SK-N-SH (cell line): ENCODE results near the gene PRF1. TPM values are rescaled to one million over a fixed set of nuclear protein-coding genes. Genes with fewer than 3 reads are reported as not detected.

Experiments
- CTCF ChIA-PET: fragments of 300-600, 350-600 bp; formaldehyde crosslinking; extraction: SDS; loops from one replicate; lab custom pipeline; 2021; lab: Yijun Ruan, JAX
- POLR2A ChIA-PET: fragments of 350-600 bp; sonication (Branson Sonifier 250); formaldehyde crosslinking; extraction: SDS; loops from one replicate; lab custom pipeline; 2020; ENCODE audit warnings: antibody characterized with exemption, inconsistent platforms; lab: Yijun Ruan, JAX
- DNase-seq: peaks from one replicate; pipeline ENCODE4 v3.0.0; 2012
- H2AFZ ChIP-seq: fragments of 200-600 bp; sonication (generic); 2 replicates; pipeline ENCODE4 v1.8.1; 2016; ENCODE audit warnings: antibody characterized with exemption, mild to moderate bottlenecking, low read depth
- H3F3A ChIP-seq: fragments of 200-600 bp; sonication (generic); replicated peaks from 2 replicates; pipeline ENCODE3; 2016; ENCODE audit warnings: antibody characterized with exemption, mild to moderate bottlenecking; ENCODE audit not compliant: insufficient read depth
- H3K27ac ChIP-seq, 2 experiments: fragments of 200-500 bp in 1 of 2; fragments of 200-600 bp in 1 of 2; sonication (Bioruptor generic) in 1 of 2; sonication (generic), shearing (Covaris generic) in 1 of 2; 2 replicates each; pipeline versions ENCODE4 v1.5.1 to v1.6.1; 2014 to 2016; ENCODE audit warnings: low read depth in 2 of 2, inconsistent platforms in 1 of 2, low read length in 1 of 2, mild to moderate bottlenecking in 1 of 2, mixed read lengths in 1 of 2
- H3K27me3 ChIP-seq: fragments of 200-600 bp; sonication (generic), shearing (Covaris generic); 2 replicates; pipeline ENCODE4 v1.6.1; 2016; ENCODE audit warnings: mixed run types; ENCODE audit not compliant: insufficient read depth
- H3K36me3 ChIP-seq, 2 experiments: fragments of 200-500 bp in 1 of 2; fragments of 200-600 bp in 1 of 2; sonication (Bioruptor generic) in 1 of 2; sonication (generic) in 1 of 2; replicated peaks in 1 of 2; 2 replicates each; pipeline versions ENCODE3 to v1.5.1; 2014 to 2016; ENCODE audit warnings: low read length in 1 of 2, mild to moderate bottlenecking in 1 of 2; ENCODE audit not compliant: insufficient read depth in 2 of 2, control insufficient read depth in 1 of 2
- H3K4me1 ChIP-seq, 2 experiments: fragments of 200-500 bp in 1 of 2; fragments of 200-600 bp in 1 of 2; sonication (Bioruptor generic) in 1 of 2; sonication (generic), shearing (Covaris generic) in 1 of 2; 2 replicates each; pipeline versions ENCODE4 v1.5.1 to v1.6.1; 2014 to 2016; ENCODE audit warnings: low read depth in 1 of 2, low read length in 1 of 2, mixed run types in 1 of 2; ENCODE audit not compliant: insufficient read depth in 2 of 2, control insufficient read depth in 1 of 2
- H3K4me2 ChIP-seq: fragments of 200-600 bp; sonication (generic), shearing (Covaris generic); 2 replicates; pipeline ENCODE4 v1.6.1; 2017; ENCODE audit warnings: mixed run types
- H3K4me3 ChIP-seq, 2 experiments: fragments of 200-500 bp in 1 of 2; fragments of 200-600 bp in 1 of 2; sonication (Bioruptor generic) in 1 of 2; sonication (generic), shearing (Covaris generic) in 1 of 2; 2 replicates each; pipeline versions ENCODE4 v1.5.1 to v1.8.1; 2014 to 2016; ENCODE audit warnings: low read depth in 2 of 2, inconsistent platforms in 1 of 2, low read length in 1 of 2, mild to moderate bottlenecking in 1 of 2, mixed read lengths in 1 of 2, moderate library complexity in 1 of 2
- H3K79me2 ChIP-seq: fragments of 200-600 bp; sonication (generic); 2 replicates; pipeline ENCODE4 v1.8.1; 2017; ENCODE audit warnings: mild to moderate bottlenecking; ENCODE audit not compliant: insufficient read depth
- H3K9ac ChIP-seq: fragments of 200-600 bp; sonication (generic); 2 replicates; pipeline ENCODE4 v1.6.1; 2017; ENCODE audit warnings: mixed run types
- H3K9me2 ChIP-seq: fragments of 200-600 bp; sonication (generic); 2 replicates; pipeline ENCODE4 v1.6.1; 2017; ENCODE audit warnings: mixed run types
- H3K9me3 ChIP-seq: fragments of 200-600 bp; sonication (generic); 2 replicates; pipeline ENCODE4 v1.6.1; 2017; ENCODE audit warnings: mixed run types, mild to moderate bottlenecking, moderate library complexity
- H4K20me1 ChIP-seq: fragments of 200-600 bp; sonication (generic); 2 replicates; pipeline ENCODE4 v1.6.1; 2017; ENCODE audit warnings: mild to moderate bottlenecking, mixed run types; ENCODE audit not compliant: insufficient read depth
- ELF1 ChIP-seq: IDR thresholded peaks from 2 replicates; pipeline ENCODE4 v1.4.0; 2012
- EZH2phosphoT487 ChIP-seq: fragments of 200-600 bp; sonication (generic); IDR thresholded peaks from 2 replicates; pipeline ENCODE4 v1.6.1; 2017; ENCODE audit warnings: low read depth, mixed run types, mild to moderate bottlenecking, antibody characterized with exemption, moderate library complexity, borderline replicate concordance
- FOSL2 ChIP-seq: IDR thresholded peaks from 2 replicates; pipeline ENCODE4 v1.4.0; 2012; ENCODE audit warnings: low read depth, mild to moderate bottlenecking, moderate library complexity, borderline replicate concordance
- FOXJ3 ChIP-seq: sonication (generic); formaldehyde crosslinking; IDR thresholded peaks from 2 replicates; pipeline ENCODE4 v1.5.1; 2020; ENCODE audit warnings: mild to moderate bottlenecking, missing genetic modification reagents
- GABPA ChIP-seq: IDR thresholded peaks from 2 replicates; pipeline ENCODE4 v1.4.0; 2012; ENCODE audit warnings: low read depth, mild to moderate bottlenecking
- MXI1 ChIP-seq: IDR thresholded peaks from 2 replicates; pipeline ENCODE4 v1.6.1; 2012; ENCODE audit warnings: mild to moderate bottlenecking, low read depth, low read length, improper control_type of control experiment
- NFIC ChIP-seq: IDR thresholded peaks from 2 replicates; pipeline ENCODE4 v1.4.0; 2012; ENCODE audit warnings: borderline replicate concordance
- RAD21 ChIP-seq: IDR thresholded peaks from 2 replicates; pipeline ENCODE4 v1.6.1; 2012; ENCODE audit warnings: mild to moderate bottlenecking, low read length
- RFX5 ChIP-seq: IDR thresholded peaks from 2 replicates; pipeline ENCODE4 v1.6.1; 2012; ENCODE audit warnings: mild to moderate bottlenecking, improper control_type of control experiment, low read length
- SMC3 ChIP-seq: IDR thresholded peaks from 2 replicates; pipeline ENCODE4 v1.6.1; 2012; ENCODE audit warnings: low read depth, low read length, improper control_type of control experiment
- YY1 ChIP-seq: IDR thresholded peaks from 2 replicates; pipeline ENCODE4 v1.4.0; 2012; ENCODE audit warnings: low read depth, mild to moderate bottlenecking
- WGBS: methylation state at CpG from one replicate; pipeline ENCODE4 v1.1.6; 2017; ENCODE audit warnings: low lambda C conversion rate; 5-methylcytosine and 5-hydroxymethylcytosine counted together
- polyA plus RNA-seq, 3 experiments: library from polyadenylated mRNA; depleted of rRNA; stranded (reverse); fragments of >200 nt; gene quantifications; 2 replicates each; pipeline ENCODE4 v1.2.3, GENCODE V29; 2012
- TF ChIP-seq, protein P1 (sequence below): fragments of 150-350 bp; IDR thresholded peaks from 2 replicates; pipeline ENCODE4 v1.6.1; 2017; ENCODE audit warnings: antibody characterized with exemption, low read length, low read depth, borderline replicate concordance
- TF ChIP-seq, protein P2 (sequence below): IDR thresholded peaks from 2 replicates; pipeline ENCODE4; 2012
- TF ChIP-seq, protein P3 (sequence below): fragments of 200-600 bp; sonication (generic); IDR thresholded peaks from 2 replicates; pipeline ENCODE4 v1.6.1; 2017; ENCODE audit warnings: antibody characterized with exemption, mild to moderate bottlenecking, moderate library complexity
- TF ChIP-seq, protein P4 (sequence below): fragments of 150-350 bp; IDR thresholded peaks from 2 replicates; pipeline ENCODE4 v1.6.1; 2016; ENCODE audit warnings: mild to moderate bottlenecking, low read depth, low read length
- TF ChIP-seq, protein P5 (sequence below): IDR thresholded peaks from 2 replicates; pipeline ENCODE4 v1.4.0; 2012; ENCODE audit warnings: low read depth

Gene PRF1
- polyA plus RNA-seq, 1 of the 3 experiments (the other 2 are of a cell fraction), result not detected

DNA sequence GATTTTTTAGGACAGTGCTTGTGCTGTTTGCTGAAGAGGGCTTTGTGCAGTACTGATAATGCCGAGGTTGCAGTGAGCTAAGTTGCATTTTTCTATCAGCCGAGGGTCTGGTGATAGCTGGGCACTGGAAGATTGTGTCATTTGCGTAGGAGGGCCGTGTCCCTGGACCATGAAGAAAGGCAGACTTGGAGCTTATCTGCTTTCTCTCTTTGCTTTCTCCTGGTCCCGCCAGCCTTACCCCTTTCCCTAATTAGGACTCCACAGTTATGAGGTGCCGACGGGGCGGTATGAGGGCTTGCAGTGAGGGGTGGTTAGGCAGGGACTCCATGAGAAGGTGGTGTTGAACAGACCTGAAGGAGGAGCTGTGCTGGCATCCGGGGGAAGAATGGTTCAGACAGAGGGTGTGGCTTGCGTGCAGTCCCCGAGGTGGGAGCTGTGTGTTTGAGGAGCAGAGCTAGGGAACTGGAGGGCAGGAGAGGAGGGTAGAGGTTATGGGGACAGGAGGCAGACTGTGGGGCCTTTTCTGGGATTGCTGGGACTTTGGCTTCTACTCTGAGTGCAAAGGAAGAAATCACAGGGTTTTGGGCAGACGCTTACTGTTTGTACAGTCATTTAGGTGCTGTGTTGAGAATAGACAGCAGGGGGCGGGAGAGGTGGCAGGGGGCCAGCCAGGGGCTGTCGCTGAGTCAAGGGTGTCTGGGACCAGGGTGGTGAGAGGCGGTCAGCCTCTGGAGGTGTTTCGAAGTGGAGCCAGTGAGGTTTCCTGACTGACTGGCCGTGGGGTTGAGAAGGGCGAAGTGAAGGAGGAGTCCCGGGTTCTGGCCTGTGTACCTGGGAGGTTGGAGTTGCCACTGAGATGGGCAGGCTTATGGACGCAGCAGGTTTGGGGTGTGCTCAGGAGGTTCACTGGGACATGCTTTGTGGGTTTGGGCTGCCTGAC is 43.4 kb downstream of the PRF1 start:
- H2AFZ ChIP-seq, result no peak overlapping the region
- no peaks in the 10 kb centered on the region for H3K9me3 ChIP-seq
- H3K9me2 ChIP-seq, result no peaks in the 10 kb centered on the region
- no peaks in the 10 kb centered on the region for H3K79me2 ChIP-seq
- ChIA-PET POLR2A (no interaction called here), CTCF (interaction anchor here (0.6 to 5.9 kb wide), 10 partner anchors 9 to 344 kb away, joined by 3 to 42 read pairs (median 4); partner anchors contain the start of genes ADAMTS14 and SGPL1)
- H3K9ac ChIP-seq, result no peak overlapping the region
- no peaks in the 10 kb centered on the region for H3F3A ChIP-seq
- H3K36me3 ChIP-seq, result no peaks in the 10 kb centered on the region
- no peaks in the 10 kb centered on the region for H4K20me1 ChIP-seq
- H3K27ac ChIP-seq, result no peak overlapping the region; a peak in 1 of 4 replicates
- WGBS, result 76% methylated on average over 19 of the region's 20 CpGs
- no peaks in the 10 kb centered on the region for H3K27me3 ChIP-seq
- TF ChIP-seq EZH2phosphoT487 (no peak), FOSL2 (no peak), GABPA (no peak), FOXJ3 (no peak), MXI1 (no peak), SMC3 (peak; percentile 46), NFIC (peak; percentile 36; the same call in 1 of the 2 replicates), RAD21 (peak; percentile 48), YY1 (no peak), RFX5 (no peak), ELF1 (no peak)
- TF ChIP-seq, protein P1, sequence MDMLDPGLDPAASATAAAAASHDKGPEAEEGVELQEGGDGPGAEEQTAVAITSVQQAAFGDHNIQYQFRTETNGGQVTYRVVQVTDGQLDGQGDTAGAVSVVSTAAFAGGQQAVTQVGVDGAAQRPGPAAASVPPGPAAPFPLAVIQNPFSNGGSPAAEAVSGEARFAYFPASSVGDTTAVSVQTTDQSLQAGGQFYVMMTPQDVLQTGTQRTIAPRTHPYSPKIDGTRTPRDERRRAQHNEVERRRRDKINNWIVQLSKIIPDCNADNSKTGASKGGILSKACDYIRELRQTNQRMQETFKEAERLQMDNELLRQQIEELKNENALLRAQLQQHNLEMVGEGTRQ, result no peak
- TF ChIP-seq, protein P2, sequence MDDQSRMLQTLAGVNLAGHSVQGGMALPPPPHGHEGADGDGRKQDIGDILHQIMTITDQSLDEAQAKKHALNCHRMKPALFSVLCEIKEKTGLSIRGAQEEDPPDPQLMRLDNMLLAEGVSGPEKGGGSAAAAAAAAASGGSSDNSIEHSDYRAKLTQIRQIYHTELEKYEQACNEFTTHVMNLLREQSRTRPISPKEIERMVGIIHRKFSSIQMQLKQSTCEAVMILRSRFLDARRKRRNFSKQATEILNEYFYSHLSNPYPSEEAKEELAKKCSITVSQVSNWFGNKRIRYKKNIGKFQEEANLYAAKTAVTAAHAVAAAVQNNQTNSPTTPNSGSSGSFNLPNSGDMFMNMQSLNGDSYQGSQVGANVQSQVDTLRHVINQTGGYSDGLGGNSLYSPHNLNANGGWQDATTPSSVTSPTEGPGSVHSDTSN, result no peak
- TF ChIP-seq, protein P3, sequence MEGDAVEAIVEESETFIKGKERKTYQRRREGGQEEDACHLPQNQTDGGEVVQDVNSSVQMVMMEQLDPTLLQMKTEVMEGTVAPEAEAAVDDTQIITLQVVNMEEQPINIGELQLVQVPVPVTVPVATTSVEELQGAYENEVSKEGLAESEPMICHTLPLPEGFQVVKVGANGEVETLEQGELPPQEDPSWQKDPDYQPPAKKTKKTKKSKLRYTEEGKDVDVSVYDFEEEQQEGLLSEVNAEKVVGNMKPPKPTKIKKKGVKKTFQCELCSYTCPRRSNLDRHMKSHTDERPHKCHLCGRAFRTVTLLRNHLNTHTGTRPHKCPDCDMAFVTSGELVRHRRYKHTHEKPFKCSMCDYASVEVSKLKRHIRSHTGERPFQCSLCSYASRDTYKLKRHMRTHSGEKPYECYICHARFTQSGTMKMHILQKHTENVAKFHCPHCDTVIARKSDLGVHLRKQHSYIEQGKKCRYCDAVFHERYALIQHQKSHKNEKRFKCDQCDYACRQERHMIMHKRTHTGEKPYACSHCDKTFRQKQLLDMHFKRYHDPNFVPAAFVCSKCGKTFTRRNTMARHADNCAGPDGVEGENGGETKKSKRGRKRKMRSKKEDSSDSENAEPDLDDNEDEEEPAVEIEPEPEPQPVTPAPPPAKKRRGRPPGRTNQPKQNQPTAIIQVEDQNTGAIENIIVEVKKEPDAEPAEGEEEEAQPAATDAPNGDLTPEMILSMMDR, result peak; percentile 56
- TF ChIP-seq, protein P4, sequence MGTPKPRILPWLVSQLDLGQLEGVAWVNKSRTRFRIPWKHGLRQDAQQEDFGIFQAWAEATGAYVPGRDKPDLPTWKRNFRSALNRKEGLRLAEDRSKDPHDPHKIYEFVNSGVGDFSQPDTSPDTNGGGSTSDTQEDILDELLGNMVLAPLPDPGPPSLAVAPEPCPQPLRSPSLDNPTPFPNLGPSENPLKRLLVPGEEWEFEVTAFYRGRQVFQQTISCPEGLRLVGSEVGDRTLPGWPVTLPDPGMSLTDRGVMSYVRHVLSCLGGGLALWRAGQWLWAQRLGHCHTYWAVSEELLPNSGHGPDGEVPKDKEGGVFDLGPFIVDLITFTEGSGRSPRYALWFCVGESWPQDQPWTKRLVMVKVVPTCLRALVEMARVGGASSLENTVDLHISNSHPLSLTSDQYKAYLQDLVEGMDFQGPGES, result no peak
- TF ChIP-seq, protein P5, sequence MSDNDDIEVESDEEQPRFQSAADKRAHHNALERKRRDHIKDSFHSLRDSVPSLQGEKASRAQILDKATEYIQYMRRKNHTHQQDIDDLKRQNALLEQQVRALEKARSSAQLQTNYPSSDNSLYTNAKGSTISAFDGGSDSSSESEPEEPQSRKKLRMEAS, result no peak
- no peak overlapping the region for H3K4me2 ChIP-seq
- H3K4me3 ChIP-seq, result no peak overlapping the region
- peaks cover 0 to 52% of the 10 kb centered on the region in 2 experiments; a peak in 1 of 4 replicates for H3K4me1 ChIP-seq
- peak; percentile 75 for DNase-seq
